ENCODE data around the gene NEDD4L.

DNA sequence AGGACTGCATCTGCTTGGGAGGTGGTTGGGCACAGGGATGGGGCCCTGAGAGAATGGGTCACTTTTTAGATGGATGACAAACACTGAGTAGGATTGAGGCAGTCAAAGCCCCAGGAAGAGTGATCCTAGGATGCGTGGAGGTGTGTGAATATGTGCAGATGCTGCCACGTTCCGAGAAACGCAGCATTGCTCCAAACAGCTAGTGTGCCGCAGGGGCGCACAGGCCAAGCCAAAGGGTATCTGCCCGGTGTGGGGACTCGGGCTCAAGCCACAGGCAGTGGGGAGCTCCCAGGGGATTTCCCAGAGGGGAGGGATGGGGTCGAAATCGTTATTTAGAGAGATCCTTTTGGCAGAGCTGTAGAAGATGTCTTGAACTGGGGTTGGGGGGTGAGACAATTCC is 310.8 kb downstream of the NEDD4L start:
- TF ChIP-seq, protein P1, sequence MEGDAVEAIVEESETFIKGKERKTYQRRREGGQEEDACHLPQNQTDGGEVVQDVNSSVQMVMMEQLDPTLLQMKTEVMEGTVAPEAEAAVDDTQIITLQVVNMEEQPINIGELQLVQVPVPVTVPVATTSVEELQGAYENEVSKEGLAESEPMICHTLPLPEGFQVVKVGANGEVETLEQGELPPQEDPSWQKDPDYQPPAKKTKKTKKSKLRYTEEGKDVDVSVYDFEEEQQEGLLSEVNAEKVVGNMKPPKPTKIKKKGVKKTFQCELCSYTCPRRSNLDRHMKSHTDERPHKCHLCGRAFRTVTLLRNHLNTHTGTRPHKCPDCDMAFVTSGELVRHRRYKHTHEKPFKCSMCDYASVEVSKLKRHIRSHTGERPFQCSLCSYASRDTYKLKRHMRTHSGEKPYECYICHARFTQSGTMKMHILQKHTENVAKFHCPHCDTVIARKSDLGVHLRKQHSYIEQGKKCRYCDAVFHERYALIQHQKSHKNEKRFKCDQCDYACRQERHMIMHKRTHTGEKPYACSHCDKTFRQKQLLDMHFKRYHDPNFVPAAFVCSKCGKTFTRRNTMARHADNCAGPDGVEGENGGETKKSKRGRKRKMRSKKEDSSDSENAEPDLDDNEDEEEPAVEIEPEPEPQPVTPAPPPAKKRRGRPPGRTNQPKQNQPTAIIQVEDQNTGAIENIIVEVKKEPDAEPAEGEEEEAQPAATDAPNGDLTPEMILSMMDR (IDR thresholded peaks at IDR 0.05) = no peak
- no peak for TF ChIP-seq EZH2 (IDR thresholded peaks at IDR 0.05; ENCODE audit: borderline replicate concordance, insufficient read depth, low read depth, low read length, poor library complexity, severe bottlenecking)

Measured in B cell (primary cell).